ENCODE data around the gene SLC17A3. TPM values are rescaled to one million over a fixed set of nuclear protein-coding genes. Genes with fewer than 3 reads are reported as not detected.

The SLC17A3 gene
- total RNA-seq, 1 experiment from 2014 or later: not detected

DNA sequence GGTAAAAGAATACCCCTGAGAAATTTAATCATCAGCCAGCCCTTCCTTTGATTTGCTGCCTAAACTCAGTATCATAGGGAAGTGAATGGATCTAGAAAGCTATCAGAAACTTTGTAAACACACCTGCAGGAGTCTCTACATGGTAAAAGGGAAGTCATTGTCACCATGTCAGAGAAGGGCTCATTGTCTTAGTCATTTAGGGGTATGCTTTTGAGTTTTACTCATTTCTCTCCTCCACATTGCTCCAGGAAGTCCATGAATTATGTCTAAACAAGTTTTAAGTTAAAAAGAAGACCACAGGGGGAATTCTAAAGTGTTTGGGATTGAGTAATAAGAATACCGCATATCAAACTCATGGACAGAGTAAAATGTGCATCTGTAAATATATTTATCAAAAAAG, 44.7 kb downstream of the SLC17A3 start:
- no peak for DNase-seq

DNA sequence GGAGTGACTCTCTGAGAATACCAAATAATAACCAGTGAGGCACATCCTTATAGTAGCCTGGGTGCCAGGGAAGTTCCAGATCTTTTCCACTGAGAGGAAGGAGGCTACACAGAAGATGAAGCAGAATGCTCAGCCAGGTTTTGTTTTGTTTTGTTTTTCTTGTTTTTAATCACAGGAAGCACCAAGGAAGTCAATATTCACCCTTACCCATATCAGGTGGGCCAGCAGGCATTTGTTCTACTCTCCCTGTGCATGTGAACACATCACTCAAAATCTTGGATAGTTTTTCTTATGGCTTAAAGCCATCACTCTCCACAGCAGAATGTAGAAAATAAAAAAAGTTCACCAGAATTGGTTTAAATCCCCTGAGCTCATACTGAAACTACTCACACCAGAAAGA, 52.7 kb downstream of the SLC17A3 start:
- H3K9ac ChIP-seq (ENCODE audit: low read length): no peak overlapping the region
- H3K9me3 ChIP-seq (ENCODE audit: low read length): no peaks in the 10 kb centered on the region
- H2AFZ ChIP-seq (ENCODE audit: low read length): no peak overlapping the region
- no peaks in the 10 kb centered on the region for H4K20me1 ChIP-seq (ENCODE audit: insufficient read depth, low read depth, low read length)
- H3K79me2 ChIP-seq (ENCODE audit: low read length): no peaks in the 10 kb centered on the region
- no peak overlapping the region for H3K27ac ChIP-seq (ENCODE audit: low read length)
- no peak overlapping the region for H3K4me3 ChIP-seq (ENCODE audit: low read length)
- no peaks in the 10 kb centered on the region for H3K4me1 ChIP-seq (ENCODE audit: low read length)
- H3K4me2 ChIP-seq (ENCODE audit: low read depth, low read length, poor library complexity, severe bottlenecking): no peak overlapping the region
- H3K36me3 ChIP-seq (ENCODE audit: insufficient read depth, low read length): no peaks in the 10 kb centered on the region
- no peaks in the 10 kb centered on the region for H3K27me3 ChIP-seq (ENCODE audit: low read length)
- no peaks in the 10 kb centered on the region for H3K9me2 ChIP-seq (replicated peaks; ENCODE audit: insufficient read depth, low read length)
- no peak for DNase-seq

More for the DNA sequence above, 44.7 kb downstream of the SLC17A3 start:
- Histone ChIP-seq H3K27me3 (ENCODE audit: low read length) (no peaks in the 10 kb centered on the region), H3K4me2 (ENCODE audit: low read depth, low read length, poor library complexity, severe bottlenecking) (no peak overlapping the region), H3K27ac (ENCODE audit: low read length) (no peak overlapping the region), H3K9me2 (replicated peaks; ENCODE audit: insufficient read depth, low read length) (no peaks in the 10 kb centered on the region), H2AFZ (ENCODE audit: low read length) (no peak overlapping the region), H3K36me3 (ENCODE audit: insufficient read depth, low read length) (no peaks in the 10 kb centered on the region), H3K9me3 (ENCODE audit: low read length) (no peaks in the 10 kb centered on the region), H3K79me2 (ENCODE audit: low read length) (no peaks in the 10 kb centered on the region), H3K4me3 (ENCODE audit: low read length) (no peak overlapping the region), H3K4me1 (ENCODE audit: low read length) (no peaks in the 10 kb centered on the region), H3K9ac (ENCODE audit: low read length) (no peak overlapping the region), H4K20me1 (ENCODE audit: insufficient read depth, low read depth, low read length) (no peaks in the 10 kb centered on the region)

DNA sequence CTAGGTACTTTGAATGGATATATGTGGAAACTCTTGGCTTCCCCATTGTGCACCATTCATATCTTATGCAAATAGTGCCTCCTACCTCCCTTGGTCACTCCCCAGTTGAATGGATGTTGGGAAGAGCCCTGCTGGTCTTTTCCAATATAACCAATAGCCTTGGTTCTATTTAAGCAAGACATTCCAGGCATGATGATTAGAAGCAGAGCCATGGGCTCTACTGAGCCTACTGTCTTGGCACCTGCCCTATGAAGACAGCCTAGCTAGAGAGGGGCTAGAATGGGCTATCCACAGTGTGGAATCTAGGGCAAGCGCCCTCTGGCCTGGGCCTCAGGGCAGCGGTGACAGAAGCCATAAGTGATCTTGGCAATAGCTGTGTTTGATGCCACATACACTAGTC, 57.8 kb downstream of the SLC17A3 start:
- no peaks in the 10 kb centered on the region for H3K4me1 ChIP-seq (ENCODE audit: low read length)
- no peaks in the 10 kb centered on the region for H3K27me3 ChIP-seq (ENCODE audit: low read length)
- no peak overlapping the region for H3K4me3 ChIP-seq (ENCODE audit: low read length)
- H3K9me3 ChIP-seq (ENCODE audit: low read length): no peaks in the 10 kb centered on the region
- no peak overlapping the region for H3K4me2 ChIP-seq (ENCODE audit: low read depth, low read length, poor library complexity, severe bottlenecking)
- no peaks in the 10 kb centered on the region for H4K20me1 ChIP-seq (ENCODE audit: insufficient read depth, low read depth, low read length)
- H3K9ac ChIP-seq (ENCODE audit: low read length): no peak overlapping the region
- no peaks in the 10 kb centered on the region for H3K79me2 ChIP-seq (ENCODE audit: low read length)
- DNase-seq: no peak
- H2AFZ ChIP-seq (ENCODE audit: low read length): no peak overlapping the region
- H3K36me3 ChIP-seq (ENCODE audit: insufficient read depth, low read length): no peaks in the 10 kb centered on the region
- no peak overlapping the region for H3K27ac ChIP-seq (ENCODE audit: low read length)
- H3K9me2 ChIP-seq (replicated peaks; ENCODE audit: insufficient read depth, low read length): no peaks in the 10 kb centered on the region

DNA sequence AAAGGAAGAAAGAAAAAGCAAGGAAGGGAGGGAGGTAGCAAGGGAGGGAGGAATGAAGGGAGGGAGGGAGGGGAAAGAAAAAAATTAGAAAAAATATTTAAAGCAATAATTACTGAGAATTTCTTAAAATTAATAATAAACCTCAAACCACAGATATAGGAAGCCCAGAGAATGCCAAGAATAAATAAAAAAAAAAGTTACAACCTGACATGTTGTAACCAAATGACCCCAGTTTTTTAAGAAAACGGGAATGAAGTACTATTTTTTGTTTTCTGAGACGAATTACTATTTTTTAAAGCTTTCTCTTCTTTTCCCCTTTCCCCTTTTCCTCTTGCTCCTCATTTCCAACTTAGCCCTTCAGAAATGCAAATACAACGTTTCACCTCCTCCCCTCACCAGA, 58.8 kb downstream of the SLC17A3 start:
- no peaks in the 10 kb centered on the region for H3K9me2 ChIP-seq (replicated peaks; ENCODE audit: insufficient read depth, low read length)
- no peak for DNase-seq
- H3K9me3 ChIP-seq (ENCODE audit: low read length): no peaks in the 10 kb centered on the region
- no peaks in the 10 kb centered on the region for H3K4me1 ChIP-seq (ENCODE audit: low read length)
- no peaks in the 10 kb centered on the region for H3K27me3 ChIP-seq (ENCODE audit: low read length)
- no peaks in the 10 kb centered on the region for H4K20me1 ChIP-seq (ENCODE audit: insufficient read depth, low read depth, low read length)
- no peaks in the 10 kb centered on the region for H3K36me3 ChIP-seq (ENCODE audit: insufficient read depth, low read length)
- no peak overlapping the region for H3K9ac ChIP-seq (ENCODE audit: low read length)
- no peak overlapping the region for H2AFZ ChIP-seq (ENCODE audit: low read length)
- no peaks in the 10 kb centered on the region for H3K79me2 ChIP-seq (ENCODE audit: low read length)
- no peak overlapping the region for H3K4me3 ChIP-seq (ENCODE audit: low read length)
- no peak overlapping the region for H3K27ac ChIP-seq (ENCODE audit: low read length)
- no peak overlapping the region for H3K4me2 ChIP-seq (ENCODE audit: low read depth, low read length, poor library complexity, severe bottlenecking)

DNA sequence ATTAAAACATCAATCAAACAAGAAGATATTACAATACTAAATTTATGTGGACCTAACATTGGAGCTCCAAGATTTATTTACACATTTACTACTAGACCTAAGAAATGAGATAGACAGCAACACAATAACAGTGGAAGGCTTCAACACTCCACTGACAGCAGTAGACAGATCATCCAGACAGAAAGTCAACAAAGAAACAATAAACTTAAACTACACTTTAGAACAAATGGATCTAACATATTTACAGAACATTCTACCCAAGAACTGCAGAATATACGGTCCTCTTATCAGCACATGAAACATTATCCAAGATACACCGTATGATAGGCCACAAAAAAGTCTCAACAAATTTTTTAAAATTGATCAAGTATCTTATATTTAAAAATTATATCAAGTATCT, 69.2 kb downstream of the SLC17A3 start:
- no peak overlapping the region for H3K27ac ChIP-seq (ENCODE audit: low read length)
- H3K4me3 ChIP-seq (ENCODE audit: low read length): no peak overlapping the region
- no peak overlapping the region for H3K9ac ChIP-seq (ENCODE audit: low read length)
- no peaks in the 10 kb centered on the region for H3K4me1 ChIP-seq (ENCODE audit: low read length)
- H3K79me2 ChIP-seq (ENCODE audit: low read length): no peaks in the 10 kb centered on the region
- H3K9me3 ChIP-seq (ENCODE audit: low read length): no peaks in the 10 kb centered on the region
- no peak overlapping the region for H2AFZ ChIP-seq (ENCODE audit: low read length)
- H3K27me3 ChIP-seq (ENCODE audit: low read length): no peaks in the 10 kb centered on the region
- no peaks in the 10 kb centered on the region for H4K20me1 ChIP-seq (ENCODE audit: insufficient read depth, low read depth, low read length)
- H3K4me2 ChIP-seq (ENCODE audit: low read depth, low read length, poor library complexity, severe bottlenecking): no peak overlapping the region
- H3K36me3 ChIP-seq (ENCODE audit: insufficient read depth, low read length): no peaks in the 10 kb centered on the region
- no peaks in the 10 kb centered on the region for H3K9me2 ChIP-seq (replicated peaks; ENCODE audit: insufficient read depth, low read length)
- DNase-seq: no peak

DNA sequence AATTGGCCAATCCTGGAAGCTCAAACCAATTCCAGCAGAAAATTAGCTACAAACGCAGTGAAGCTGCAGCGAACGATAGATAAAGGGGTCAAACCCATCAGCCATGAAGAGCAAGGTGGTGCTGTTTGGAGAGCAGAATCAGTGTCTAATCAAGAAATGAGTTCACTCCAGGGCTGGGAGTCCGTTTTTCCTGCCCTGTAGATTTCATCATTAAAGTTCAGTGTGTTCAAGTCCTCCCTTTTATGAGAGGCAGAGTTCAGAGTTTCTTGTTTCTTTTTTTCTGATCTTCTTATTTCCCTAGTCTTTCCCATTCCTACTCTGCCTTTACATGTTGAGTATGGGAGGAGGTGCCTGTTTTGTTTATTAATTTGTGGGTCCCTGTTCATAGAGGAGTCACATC, 72.6 kb downstream of the SLC17A3 start:
- H4K20me1 ChIP-seq (ENCODE audit: insufficient read depth, low read depth, low read length): no peaks in the 10 kb centered on the region
- H2AFZ ChIP-seq (ENCODE audit: low read length): no peak overlapping the region
- no peak overlapping the region for H3K9ac ChIP-seq (ENCODE audit: low read length)
- H3K4me3 ChIP-seq (ENCODE audit: low read length): no peak overlapping the region
- no peaks in the 10 kb centered on the region for H3K9me2 ChIP-seq (replicated peaks; ENCODE audit: insufficient read depth, low read length)
- H3K79me2 ChIP-seq (ENCODE audit: low read length): no peaks in the 10 kb centered on the region
- no peaks in the 10 kb centered on the region for H3K9me3 ChIP-seq (ENCODE audit: low read length)
- no peaks in the 10 kb centered on the region for H3K4me1 ChIP-seq (ENCODE audit: low read length)
- no peak overlapping the region for H3K27ac ChIP-seq (ENCODE audit: low read length)
- no peaks in the 10 kb centered on the region for H3K36me3 ChIP-seq (ENCODE audit: insufficient read depth, low read length)
- DNase-seq: no peak
- no peaks in the 10 kb centered on the region for H3K27me3 ChIP-seq (ENCODE audit: low read length)
- no peak overlapping the region for H3K4me2 ChIP-seq (ENCODE audit: low read depth, low read length, poor library complexity, severe bottlenecking)

Other genes with a start within 250 kb of the SLC17A3 start
- not detected in 2 replicates for gene SCGN, start 222.0 kb downstream of the SLC17A3 start, total RNA-seq (2014; rRNA removed; shearing (Covaris generic); ENCODE audit: low replicate concordance)
- gene SLC17A4, start 119.5 kb downstream of the SLC17A3 start, total RNA-seq (2014; rRNA removed; shearing (Covaris generic); ENCODE audit: low replicate concordance): not detected in 2 replicates
- gene SLC17A1, start 42.2 kb downstream of the SLC17A3 start, total RNA-seq (2014; rRNA removed; shearing (Covaris generic); ENCODE audit: low replicate concordance): not detected in 2 replicates
- gene SLC17A2, start 56.4 kb upstream of the SLC17A3 start, total RNA-seq (2014; rRNA removed; shearing (Covaris generic); ENCODE audit: low replicate concordance): not detected in 2 replicates
- gene TRIM38, start 88.6 kb upstream of the SLC17A3 start, total RNA-seq (2014; rRNA removed; shearing (Covaris generic); ENCODE audit: low replicate concordance): 17.0 and 19.3 TPM in 2 replicates
- gene HFE, start 213.2 kb upstream of the SLC17A3 start, total RNA-seq (2014; rRNA removed; shearing (Covaris generic); ENCODE audit: low replicate concordance): 0.04 and 0.19 TPM in 2 replicates